Mucosa of gallbladder (tissue), 1 donor: ENCODE data around the gene MSH5. TPM values are rescaled to one million over a fixed set of nuclear protein-coding genes. Genes with fewer than 3 reads are reported as not detected.

ENCODE experiments used
- DNase-seq: peaks from one replicate; pipeline ENCODE4 v3.0.0-alpha.2; 2020; ENCODE audit warnings: low spot score
- total RNA-seq: library from RNA; stranded (reverse); gene quantifications from one replicate; pipeline ENCODE4 v1.2.1, GENCODE V29; 2021
- donor health status: DM: no; HTN: no; CAD: no.

The MSH5 gene
- total RNA-seq, 1 donor from 2014 or later, result 19.7 TPM

- peak; percentile 90 for DNase-seq
Measured at GRCh38 chr6:31729979-31730630, 9.7 kb upstream of the MSH5 start.

GRCh38 chr6:31730631-31731086 is 9.1 kb upstream of the MSH5 start:
- DNase-seq, result no peak

DNA sequence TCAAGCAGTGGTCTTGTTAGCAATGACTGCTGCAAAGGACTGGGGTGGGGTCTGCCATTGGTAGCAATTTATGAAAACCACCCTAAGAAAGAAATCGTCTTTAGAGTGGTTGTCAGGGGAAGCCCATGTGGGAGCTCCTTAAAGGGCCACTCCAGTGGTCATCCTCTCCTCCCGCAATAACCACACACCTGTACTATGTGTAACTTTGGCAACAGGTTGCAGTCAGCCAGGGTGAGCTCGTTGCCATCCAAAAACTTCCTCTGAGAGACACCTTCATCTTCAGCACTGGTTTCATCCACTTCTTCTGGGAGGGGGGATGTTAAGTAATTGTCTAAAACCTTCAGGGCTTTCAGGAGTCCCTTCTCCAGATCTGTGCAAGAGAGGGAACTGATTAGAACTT is 7.8 kb upstream of the MSH5 start:
- DNase-seq, result no peak

DNA sequence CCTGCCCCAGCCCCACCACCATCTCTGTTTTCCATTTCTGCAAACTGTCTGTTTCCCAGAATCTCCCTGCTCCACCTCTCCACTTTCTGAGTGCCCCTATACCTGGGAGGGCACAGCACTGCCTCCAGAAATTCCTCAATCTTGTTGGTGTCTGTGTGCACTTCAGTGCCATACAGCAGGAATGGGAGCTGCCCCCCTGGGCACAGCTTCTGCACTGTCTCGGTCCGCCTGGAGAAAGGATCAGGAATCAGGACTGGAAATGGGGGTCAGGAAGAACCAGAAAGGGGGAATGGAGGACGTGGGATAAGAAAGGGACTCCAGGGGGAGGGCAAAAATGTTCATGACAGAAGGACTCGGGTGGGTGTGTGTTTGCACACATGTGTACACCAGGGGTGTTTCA is 6.1 kb upstream of the MSH5 start:
- DNase-seq, result no peak

GRCh38 chr6:31734247-31734820 is 5.5 kb upstream of the MSH5 start:
- DNase-seq, result no peak

DNA sequence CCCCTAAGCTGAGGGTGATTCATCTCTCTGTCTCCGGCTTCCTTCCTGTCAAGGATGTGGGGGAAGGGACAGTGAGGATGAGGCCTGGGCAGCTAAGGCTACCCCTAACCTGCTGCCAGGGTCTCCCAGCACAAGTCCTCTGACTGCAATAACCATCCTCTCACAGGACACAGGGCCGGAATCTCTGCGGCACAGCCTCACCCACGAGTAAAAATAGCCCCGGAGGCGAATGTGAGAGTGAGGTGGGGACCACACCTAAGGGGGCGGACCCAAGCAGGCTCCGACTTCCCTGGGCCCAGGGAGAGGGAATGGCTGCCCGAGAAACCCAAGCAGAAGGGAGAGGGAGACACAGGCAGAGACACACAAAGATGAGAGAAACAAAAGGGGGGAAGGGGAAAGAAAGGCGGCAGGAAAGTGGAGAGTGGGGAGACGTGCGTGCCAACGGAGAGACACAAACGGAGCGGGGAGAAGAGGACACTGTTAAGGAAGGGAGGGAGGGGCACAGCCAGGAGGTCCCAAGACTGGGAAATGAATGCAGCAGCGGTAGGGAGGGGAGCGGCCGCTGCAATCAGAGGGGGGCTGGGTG is 4.9 kb upstream of the MSH5 start:
- no peak for DNase-seq

DNA sequence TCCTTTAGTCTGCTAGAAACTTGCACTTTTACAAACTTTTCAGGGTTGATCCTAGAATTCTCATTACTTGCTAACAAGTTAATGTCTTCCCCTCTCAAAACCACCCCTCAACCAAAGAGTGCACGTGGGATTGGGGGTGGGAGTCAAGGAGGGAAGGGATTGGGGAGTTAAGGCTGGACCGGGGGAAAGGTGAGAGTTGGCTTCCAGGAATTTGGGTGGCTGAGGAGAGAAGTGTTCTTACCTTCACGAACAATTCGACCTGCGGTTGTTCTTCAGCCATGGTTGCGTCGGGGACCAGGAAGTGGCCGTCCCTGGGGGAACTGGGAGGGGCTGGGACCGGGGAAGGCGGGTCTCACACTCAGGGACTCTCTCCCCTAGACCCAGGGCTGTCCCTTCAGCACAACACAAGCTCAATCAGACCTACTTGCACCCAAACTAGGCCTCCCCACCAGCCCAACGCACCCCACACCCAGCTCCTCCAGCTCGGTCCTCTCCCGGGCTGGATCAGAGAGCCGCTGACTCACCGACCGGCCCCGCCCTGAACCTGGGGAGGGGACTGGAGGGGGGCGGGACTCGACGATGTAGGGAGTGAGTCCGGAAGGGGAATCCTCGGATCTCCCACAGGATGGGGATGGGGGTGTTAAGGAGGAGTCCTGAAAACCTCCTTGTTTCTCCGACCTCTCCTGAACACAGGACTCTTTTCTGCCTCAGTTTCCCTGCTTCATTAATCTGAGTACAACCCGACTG is 3.6 kb upstream of the MSH5 start, which contains the start of gene CLIC1:
Gene CLIC1, minus strand, starts transcription at position 510 of the 747 bp plus-strand sequence. Its CDS starts 230 bp downstream, at position 280.
- peak; percentile 83 for DNase-seq

GRCh38 chr6:31736768-31737314 is 3.0 kb upstream of the MSH5 start:
- DNase-seq, result no peak

- no peak for DNase-seq
Measured at GRCh38 chr6:31737315-31737990, 2.4 kb upstream of the MSH5 start.

- DNase-seq, result peak; percentile 82
Measured at GRCh38 chr6:31737991-31738979, 1.5 kb upstream of the MSH5 start.

DNA sequence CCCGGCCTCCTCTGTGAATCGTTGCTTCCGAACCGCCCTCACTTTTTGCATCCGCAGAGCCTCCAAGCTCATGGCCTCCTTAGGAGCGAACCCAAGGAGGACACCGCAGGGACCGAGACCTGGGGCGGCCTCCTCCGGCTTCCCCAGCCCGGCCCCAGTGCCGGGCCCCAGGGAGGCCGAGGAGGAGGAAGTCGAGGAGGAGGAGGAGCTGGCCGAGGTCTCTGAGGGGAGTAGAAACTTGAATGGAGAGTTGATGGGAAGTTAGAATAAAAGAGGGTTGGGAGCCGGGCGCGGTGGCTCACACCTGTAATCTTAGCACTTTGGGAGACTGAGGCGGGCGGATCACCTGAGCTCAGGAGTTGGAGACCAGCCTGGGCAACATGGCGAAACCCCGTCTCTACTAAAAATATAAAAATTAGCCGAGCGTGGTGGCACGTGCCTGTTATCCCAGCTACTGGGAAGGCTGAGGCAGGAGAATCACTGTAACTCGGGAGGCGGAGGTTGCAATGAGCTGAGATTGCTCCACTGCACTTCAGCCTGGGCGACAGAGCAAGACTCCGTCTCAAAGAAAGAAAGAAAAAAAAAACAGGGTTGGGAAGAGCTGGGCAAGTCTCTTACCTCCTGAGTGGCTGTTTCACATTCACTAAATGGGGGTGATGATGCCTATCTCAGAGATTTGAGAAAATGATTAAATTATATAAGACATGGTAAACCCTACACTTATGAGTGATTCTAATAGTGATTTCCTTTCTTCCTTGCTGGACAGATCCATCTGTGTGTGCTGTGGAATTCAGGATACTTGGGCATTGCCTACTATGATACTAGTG is 805 bp downstream of the MSH5 start:
- DNase-seq, result no peak

DNA sequence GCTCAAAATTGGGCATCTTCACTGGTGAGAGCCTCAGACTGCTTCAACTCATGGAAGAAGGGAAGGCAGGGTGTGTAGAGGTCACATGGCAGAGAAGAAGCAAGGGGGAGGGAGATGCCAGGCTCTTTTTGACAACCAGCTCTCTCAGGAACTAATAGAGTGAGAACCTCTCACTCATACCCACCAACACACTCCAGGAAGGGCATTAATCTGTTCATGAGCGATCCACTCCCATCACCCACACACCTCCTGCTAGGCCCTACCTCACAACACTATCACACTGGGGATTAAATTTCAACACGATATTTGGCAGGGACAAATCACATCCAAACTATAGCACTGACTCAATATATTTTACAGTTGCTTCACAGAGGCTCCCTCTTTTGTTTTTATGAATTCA is 2.0 kb downstream of the MSH5 start:
- DNase-seq, result no peak

DNA sequence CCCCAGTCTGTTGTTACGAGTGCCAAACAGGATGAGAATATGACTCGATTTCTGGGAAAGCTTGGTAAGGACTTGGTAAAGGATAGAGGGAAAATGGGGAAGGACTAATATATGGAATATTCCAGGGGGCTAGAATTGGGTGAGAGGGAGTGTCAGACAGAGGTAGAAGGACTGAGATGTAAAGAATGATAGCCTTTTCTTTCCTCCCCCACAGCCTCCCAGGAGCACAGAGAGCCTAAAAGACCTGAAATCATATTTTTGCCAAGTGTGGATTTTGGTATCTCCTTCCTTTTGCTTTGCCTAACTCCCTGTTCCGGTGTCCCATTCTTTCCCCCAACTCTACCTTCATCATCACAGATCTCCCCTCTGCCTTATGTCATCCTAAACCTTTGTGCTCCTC is 3.1 kb downstream of the MSH5 start:
- DNase-seq, result no peak

DNA sequence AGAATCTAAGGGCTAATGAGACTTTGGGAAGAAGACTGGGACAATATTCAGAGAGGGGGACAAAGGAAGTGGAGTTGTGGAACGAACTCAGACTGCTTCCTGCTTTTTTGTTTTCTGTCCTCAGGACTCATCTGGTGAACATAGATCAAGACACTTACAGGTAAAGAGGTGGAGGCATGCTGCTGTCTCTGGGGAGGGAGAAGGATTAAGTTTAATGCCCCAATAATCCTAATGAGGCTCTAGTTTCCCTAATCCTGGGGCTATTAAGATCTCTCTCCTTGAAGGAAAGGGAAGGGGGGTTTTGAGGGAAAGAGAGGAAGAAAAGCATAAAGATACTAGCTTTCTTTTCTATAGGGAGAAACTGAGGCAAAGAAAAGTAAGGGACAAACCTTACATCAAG is 4.6 kb downstream of the MSH5 start:
- no peak for DNase-seq

DNA sequence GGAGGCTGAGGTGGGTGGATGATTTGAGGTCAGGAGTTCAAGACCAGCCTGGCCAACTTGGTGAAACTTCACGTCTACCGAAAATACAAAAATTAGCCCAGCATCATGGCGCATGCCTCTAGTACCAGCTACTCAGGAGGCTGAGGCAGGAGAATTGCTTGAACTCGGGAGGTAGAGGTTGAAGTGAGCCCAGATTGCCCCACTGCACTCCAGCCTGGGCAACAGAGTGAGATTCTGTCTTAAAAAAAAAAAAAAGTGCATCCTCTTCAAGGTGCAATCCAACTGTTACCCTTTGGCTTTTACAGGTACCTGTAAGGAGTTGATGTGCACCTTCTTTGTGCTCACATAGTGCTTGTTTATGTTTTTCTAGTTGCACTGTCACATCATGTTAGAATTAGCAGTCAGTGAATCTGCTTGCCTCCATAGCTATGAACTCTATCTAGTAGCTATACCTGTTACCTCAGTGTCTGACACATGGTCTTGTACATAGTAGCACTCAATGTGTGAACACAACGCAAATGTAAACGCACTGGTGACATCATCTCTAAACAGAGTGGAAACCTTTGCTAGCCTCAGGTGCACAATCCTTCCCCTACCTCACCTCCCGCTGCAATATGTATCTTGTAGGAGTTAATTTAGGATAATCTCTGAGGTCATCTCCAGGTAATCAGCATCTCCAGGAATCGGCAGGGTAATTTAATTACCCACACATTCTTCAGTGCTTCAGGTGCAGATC is 9.7 kb downstream of the MSH5 start:
- no peak for DNase-seq

GRCh38 chr6:31750411-31751022 is 10.7 kb downstream of the MSH5 start:
- DNase-seq, result no peak

DNA sequence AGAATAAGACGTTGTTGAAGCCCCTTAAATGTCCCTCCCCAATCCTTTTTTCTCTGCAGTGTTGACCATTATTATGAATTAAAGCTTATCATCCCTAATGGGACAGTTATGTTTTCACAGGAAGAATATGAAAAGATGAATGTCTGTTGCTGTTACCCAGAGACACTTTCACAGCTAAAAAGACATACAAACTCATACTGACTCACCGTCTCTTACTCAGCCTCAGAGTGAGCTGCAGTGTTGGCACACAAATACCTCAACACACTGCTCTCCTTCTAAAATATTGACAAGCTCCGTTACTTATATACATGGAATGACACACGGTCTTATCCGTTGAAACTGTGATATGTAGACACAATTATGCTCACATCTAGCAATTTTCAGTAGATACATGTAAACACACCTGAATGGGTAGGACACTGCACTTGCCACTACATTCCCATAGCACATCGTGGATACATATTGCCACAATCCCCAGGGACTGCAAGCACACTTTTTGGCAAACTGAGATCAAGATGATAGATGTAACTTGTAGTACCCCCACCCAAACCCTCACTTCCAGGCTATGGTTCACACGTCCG is 13.0 kb downstream of the MSH5 start:
- no peak for DNase-seq

GRCh38 chr6:31758281-31758680 is 18.5 kb downstream of the MSH5 start:
- no peak for DNase-seq
